Testis (tissue), 3 donors: ENCODE results near the gene GABARAPL1. TPM values are rescaled to one million over a fixed set of nuclear protein-coding genes. Genes with fewer than 3 reads are reported as not detected.

ENCODE experiments used
- DNase-seq: peaks from one replicate; pipeline ENCODE4 v3.0.0-alpha.2; 2019
- H3K27ac ChIP-seq, 2 donors: fragments of 200-600 bp; sonication (generic); one replicate each; pipeline ENCODE4 v1.5.1; 2019
- H3K27me3 ChIP-seq: fragments of 200-600 bp; sonication (generic); one replicate; pipeline ENCODE4 v1.5.1; 2019
- H3K36me3 ChIP-seq: fragments of 200-600 bp; sonication (generic); one replicate; pipeline ENCODE4 v1.5.1; 2017; ENCODE audit warnings: low read depth; ENCODE audit errors: missing control alignments
- H3K4me1 ChIP-seq: fragments of 200-600 bp; sonication (generic); one replicate; pipeline ENCODE4 v1.5.1; 2019
- H3K4me3 ChIP-seq, 2 donors: fragments of 200-600 bp; sonication (generic); one replicate each; pipeline ENCODE4 v1.5.1; 2017 to 2019
- H3K9me3 ChIP-seq: fragments of 200-600 bp; sonication (generic); one replicate; pipeline ENCODE4 v1.5.1; 2017
- POLR2A ChIP-seq: fragments of 450-650 bp; IDR thresholded peaks from one replicate; pipeline ENCODE4 v1.6.1; 2017; ENCODE audit warnings: antibody characterized with exemption, mild to moderate bottlenecking, moderate library complexity
- WGBS, 2 donors: methylation state at CpG; one replicate each; pipeline ENCODE4 v1.1.5; 2018; 5-methylcytosine and 5-hydroxymethylcytosine counted together
- intact Hi-C: fragments of 100-400 bp; cut with DNase I; formaldehyde crosslinking; loops from one replicate; pipeline ENCODE4 v1.15.1; 2023; ENCODE audit warnings: low total_unique reads
- polyA plus RNA-seq: library from polyadenylated mRNA; stranded (reverse); fragments of 350-450 nt; fragmentation: Illumina TruSeq; extraction: RNeasy Lipid Tissue Mini Kit (QIAGEN cat#74804); gene quantifications from one replicate; pipeline ENCODE4 v1.2.3, GENCODE V29; 2014; ENCODE audit warnings: low read depth, low replicate concordance; ENCODE audit not compliant: insufficient read depth
- total RNA-seq, 2 donors: library from RNA; depleted of rRNA; stranded (reverse); fragments of >200 nt; gene quantifications; one replicate each; pipeline ENCODE4 v1.2.3, GENCODE V29; 2016
- TF ChIP-seq, protein P1 (sequence below), 3 experiments: fragments of 450-650 bp in 2 of 3; fragments of 200-600 bp in 1 of 3; sonication (generic) in 1 of 3; IDR thresholded peaks; one replicate each; pipeline ENCODE4 v1.5.1; 2016 to 2019; ENCODE audit warnings: antibody characterized with exemption in 3 of 3, mild to moderate bottlenecking in 2 of 3, moderate library complexity in 1 of 3

Gene GABARAPL1
- total and polyA plus RNA-seq, 3 donors from 2014 or later, result 56.2 to 74.0 (median 67.7) TPM

DNA sequence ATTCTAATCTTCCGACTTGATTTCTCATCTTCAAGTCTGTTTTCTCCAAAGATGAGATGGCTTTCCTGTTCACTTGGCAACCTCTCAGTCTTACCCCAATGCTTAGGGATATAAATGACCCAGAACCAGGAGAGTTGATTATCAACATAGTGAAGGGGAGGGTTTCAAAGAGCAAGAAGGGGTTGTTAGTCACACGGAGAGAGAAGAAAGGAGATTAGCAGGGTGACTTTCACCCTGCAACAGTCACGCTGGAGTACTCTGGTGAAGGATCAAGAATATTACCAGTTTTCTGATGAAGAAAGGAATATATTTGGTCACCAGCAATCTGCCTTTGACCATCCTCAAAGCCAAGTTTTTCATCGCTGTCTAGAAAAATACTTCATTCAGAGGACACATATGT is 33.9 kb upstream of the GABARAPL1 start, which contains the start of gene TMEM52B:
TMEM52B (plus strand) TSS at position 212 of the 400 bp plus-strand sequence. CDS start 543 bp downstream, outside the sequence.
- Histone ChIP-seq H3K27ac (no peak within 1 kb of the TSS), H3K36me3 (no peaks in the 10 kb centered on the region), H3K9me3 (no peaks in the 10 kb centered on the region), H3K27me3 (no peaks in the 10 kb centered on the region), H3K4me3 (no peak within 1 kb of the TSS), H3K4me1 (no peaks in the 10 kb centered on the region)
- intact Hi-C loops, result no loop called here
- DNase-seq, result no peak
- TF ChIP-seq POLR2A, result no peak
- TF ChIP-seq, protein P1, sequence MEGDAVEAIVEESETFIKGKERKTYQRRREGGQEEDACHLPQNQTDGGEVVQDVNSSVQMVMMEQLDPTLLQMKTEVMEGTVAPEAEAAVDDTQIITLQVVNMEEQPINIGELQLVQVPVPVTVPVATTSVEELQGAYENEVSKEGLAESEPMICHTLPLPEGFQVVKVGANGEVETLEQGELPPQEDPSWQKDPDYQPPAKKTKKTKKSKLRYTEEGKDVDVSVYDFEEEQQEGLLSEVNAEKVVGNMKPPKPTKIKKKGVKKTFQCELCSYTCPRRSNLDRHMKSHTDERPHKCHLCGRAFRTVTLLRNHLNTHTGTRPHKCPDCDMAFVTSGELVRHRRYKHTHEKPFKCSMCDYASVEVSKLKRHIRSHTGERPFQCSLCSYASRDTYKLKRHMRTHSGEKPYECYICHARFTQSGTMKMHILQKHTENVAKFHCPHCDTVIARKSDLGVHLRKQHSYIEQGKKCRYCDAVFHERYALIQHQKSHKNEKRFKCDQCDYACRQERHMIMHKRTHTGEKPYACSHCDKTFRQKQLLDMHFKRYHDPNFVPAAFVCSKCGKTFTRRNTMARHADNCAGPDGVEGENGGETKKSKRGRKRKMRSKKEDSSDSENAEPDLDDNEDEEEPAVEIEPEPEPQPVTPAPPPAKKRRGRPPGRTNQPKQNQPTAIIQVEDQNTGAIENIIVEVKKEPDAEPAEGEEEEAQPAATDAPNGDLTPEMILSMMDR (IDR thresholded peaks at IDR 0.05), result no peak
- 76 to 78% methylated on average over 4 of the region's 4 CpGs for WGBS, 2 donors

DNA sequence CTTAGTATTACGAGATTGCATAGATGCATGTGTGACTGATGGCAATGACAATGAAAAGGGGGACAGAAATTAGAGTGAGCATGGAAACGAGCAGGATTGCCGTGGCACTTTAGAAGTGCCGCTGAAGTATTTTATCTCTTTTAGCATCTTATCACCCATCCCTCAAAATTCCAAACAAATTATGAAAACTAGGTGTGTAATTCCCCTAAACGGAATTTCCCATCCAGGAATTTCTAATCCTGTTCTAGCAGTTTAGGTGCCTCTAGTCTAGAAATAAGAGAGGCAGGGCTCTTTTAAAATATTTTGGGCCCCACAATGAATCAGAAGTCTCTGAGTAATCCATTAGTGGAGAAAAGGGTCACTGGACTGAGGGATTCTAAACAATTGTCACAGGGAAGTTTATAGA is 32.9 kb upstream of the GABARAPL1 start:
- WGBS, 2 donors, result 60 to 64% methylated on average over 5 of the region's 5 CpGs
- intact Hi-C loops, result no loop called here

DNA sequence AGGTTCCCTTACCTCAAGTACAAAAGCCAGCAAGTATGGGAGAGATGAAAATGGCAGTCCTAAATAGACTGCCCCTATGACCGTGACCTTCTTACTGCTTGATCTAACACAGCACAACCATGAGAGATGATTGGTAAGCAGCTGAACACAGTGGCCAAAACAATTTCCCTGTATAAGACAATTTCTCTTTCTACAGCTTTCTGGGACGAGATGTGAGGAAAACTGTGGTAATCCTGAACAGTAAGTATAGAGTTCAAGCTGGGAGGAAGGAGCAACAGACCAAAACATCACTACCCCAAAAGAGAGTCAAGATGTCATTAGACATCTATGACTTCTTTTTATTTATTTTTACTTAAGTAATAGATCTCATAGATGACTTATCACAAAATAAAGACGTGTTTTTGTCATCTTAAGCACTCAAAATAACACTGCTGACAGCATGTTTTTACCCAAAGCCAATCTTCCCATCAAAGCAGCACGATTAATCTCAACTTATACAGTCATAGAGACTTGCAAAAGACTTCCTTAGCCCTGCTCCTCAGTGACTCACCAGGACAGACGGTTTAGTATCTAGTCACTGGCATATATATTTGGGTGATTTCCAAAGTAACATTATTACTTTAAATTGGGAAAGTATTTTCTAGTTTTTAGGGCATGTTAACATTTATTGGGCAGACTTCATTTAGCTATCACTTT is 30.2 kb upstream of the GABARAPL1 start:
- Histone ChIP-seq H3K36me3 (no peaks in the 10 kb centered on the region), H3K9me3 (no peaks in the 10 kb centered on the region), H3K27ac (no peak overlapping the region), H3K4me1 (no peaks in the 10 kb centered on the region), H3K27me3 (no peaks in the 10 kb centered on the region), H3K4me3 (no peak overlapping the region)
- no peak for TF ChIP-seq POLR2A
- TF ChIP-seq, protein P1 (IDR thresholded peaks at IDR 0.05), result no peak
- 71 to 77% methylated on average over 5 of the region's 5 CpGs for WGBS, 2 donors
- DNase-seq, result no peak
- intact Hi-C loops, result no loop called here

More for the DNA sequence above, 32.9 kb upstream of the GABARAPL1 start:
- no peak for DNase-seq
- H3K27ac ChIP-seq, result no peak overlapping the region
- H3K9me3 ChIP-seq, result no peaks in the 10 kb centered on the region
- no peak overlapping the region for H3K4me3 ChIP-seq
- H3K27me3 ChIP-seq, result no peaks in the 10 kb centered on the region
- no peaks in the 10 kb centered on the region for H3K4me1 ChIP-seq
- TF ChIP-seq POLR2A, result no peak
- TF ChIP-seq, protein P1 (IDR thresholded peaks at IDR 0.05), result no peak
- no peaks in the 10 kb centered on the region for H3K36me3 ChIP-seq

DNA sequence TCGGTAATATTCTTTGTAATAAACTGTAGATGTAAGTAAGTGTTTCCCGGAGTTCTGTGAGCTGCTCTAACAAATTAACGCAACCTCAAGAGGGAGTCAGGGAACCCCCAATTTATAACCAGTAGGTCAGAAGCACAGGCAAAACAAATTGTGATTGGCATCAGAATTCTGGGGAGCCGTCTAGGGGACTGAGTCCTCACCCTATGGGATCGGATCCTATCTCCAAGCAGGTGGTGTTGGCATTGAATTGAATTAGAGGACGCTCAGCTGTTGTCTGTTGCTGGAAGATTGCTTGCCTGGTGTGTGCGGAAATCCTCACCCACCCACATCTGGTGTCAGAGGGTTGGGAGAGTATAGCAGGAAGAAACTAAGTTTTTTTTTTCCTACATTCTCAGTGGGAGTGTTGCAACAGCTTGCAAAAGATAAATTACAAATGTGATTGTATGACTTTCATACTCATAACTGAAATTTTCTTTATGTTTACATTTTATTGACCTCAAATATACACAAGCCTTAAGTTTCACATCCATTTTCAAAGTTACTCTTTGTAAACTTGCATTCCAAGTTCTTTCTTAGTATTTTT is 28.3 kb upstream of the GABARAPL1 start:
- whole genome bisulfite sequencing, 2 donors, result 50 to 65% methylated on average over 7 of the region's 7 CpGs
- H3K4me3 ChIP-seq, result no peak overlapping the region
- H3K27ac ChIP-seq, result no peak overlapping the region
- TF ChIP-seq, protein P1 (IDR thresholded peaks at IDR 0.05), result no peak
- no peak for TF ChIP-seq POLR2A
- H3K27me3 ChIP-seq, result no peaks in the 10 kb centered on the region
- no peaks in the 10 kb centered on the region for H3K4me1 ChIP-seq
- no peaks in the 10 kb centered on the region for H3K36me3 ChIP-seq
- no peaks in the 10 kb centered on the region for H3K9me3 ChIP-seq
- intact Hi-C loops, result no loop called here
- DNase-seq, result no peak
